GM15510 (cell line): ENCODE data around the gene NT5E.

Experiments
- POLR2A ChIP-seq: IDR thresholded peaks from 3 replicates; pipeline ENCODE4 v1.6.1; 2011; ENCODE audit warnings: borderline replicate concordance; ENCODE audit not compliant: insufficient read length; ENCODE audit errors: extremely low read depth

The NT5E gene

DNA sequence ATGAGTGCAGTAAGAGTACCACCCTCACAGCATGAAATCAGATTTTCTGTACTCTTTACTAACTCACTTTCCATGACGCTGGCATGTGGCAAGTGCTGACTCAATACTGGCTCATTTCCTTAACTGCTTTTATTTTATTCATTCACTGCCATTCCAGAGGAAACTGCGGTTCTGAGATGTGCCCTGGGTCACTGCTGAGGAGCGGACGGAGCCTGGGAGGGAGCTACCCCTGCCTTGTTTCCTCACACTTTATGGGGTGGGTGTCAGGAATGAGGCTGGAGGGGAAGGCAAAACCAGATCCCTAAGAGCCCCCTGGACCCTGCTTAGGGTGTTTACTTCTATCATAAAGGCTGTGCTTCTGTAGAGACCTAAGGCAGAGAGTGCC is 14.4 kb downstream of the NT5E start:
- TF ChIP-seq POLR2A = no peak

DNA sequence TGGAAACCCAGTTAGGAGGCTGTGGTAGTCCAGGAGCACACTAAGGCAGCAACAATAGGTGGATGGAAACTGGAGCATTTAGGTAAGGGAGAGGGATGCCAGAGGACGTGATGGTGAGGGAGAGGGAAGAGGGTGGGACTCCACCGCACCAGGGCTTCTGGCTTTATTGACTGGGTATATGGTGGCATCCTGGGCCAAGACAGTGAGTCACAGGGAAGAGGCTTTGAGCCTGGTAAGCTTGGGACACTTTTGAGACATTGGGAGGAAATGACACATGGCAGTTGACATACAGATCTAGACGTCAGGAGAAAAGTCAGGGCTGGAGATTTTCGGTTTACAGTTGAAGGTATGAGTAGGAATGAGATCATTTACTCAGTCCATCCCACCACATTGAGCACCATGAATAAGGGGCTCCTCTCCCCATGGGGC is 14.9 kb downstream of the NT5E start:
- no peak for TF ChIP-seq POLR2A

DNA sequence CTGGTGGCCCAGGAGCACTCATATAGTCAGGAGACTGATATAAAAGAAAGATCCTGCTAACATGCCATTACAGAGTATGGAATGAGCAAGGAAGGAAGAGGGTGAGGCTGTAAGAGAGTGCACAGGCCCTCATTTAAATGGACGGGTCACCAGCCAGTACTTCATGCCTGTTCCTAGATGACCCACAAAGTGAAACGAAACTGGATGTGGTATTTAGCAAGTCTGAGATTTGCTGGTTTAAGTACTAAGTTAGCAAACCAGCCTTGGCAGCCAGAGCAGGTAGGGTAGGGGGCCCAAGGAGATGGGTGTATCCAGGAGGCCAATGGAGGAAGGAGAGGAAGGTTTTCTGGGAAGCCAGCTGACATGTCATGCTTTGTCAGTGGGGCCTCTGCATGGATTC is 15.9 kb downstream of the NT5E start:
- no peak for TF ChIP-seq POLR2A

DNA sequence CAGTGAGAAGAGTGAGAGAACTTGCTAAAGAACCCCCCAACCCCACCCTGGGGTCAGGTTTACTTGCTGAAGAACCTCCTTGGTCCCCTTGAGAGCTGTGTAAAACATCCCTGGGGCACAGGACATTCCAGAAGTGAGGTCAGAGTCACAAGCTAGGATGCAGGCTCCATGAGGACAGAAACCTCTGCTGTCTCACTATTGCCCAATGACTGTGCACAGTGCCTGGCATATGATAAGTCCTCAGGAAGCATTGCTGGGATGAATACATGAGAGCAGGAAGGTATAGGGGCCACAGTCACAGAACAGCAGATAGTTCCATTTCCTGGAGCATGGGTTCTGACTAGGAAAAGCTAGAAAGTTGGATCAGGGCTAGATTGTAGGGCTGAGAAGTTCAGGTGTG is 18.4 kb downstream of the NT5E start:
- TF ChIP-seq POLR2A = no peak

DNA sequence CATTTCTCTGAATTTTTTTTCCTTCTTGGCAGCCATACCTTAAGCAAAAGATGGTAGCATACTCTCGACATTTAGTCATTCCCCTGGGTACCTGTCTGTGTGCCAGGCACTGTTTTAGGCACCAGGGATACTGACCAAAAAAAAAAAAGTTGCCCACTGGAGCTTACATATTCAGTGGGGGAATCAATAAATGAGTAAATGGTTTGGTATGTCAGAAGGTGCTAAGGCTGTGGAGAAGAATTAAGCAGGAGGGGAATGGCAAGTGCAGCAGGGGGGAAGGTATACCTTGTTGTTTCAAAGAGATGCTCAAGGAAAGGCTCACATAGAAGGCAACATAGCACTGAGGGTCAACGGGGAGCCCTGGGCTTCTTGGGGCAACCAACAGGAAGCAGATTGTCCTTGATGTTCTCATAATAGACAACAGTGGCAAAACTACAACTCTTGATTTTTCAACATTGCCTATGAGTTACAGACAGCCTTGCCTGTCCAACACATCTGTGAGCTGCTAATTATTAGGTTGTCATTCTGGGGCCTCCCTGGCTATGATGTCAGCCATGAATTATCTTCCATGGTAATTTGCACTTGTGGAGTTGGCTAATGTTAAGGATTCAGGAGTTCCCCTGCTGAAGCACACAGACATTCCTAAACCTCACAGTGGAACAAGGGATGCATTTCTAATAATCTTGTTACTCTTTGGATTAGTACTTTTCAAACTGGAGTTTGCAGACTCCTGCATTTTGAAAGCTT is 19.6 kb downstream of the NT5E start:
- TF ChIP-seq POLR2A = no peak

DNA sequence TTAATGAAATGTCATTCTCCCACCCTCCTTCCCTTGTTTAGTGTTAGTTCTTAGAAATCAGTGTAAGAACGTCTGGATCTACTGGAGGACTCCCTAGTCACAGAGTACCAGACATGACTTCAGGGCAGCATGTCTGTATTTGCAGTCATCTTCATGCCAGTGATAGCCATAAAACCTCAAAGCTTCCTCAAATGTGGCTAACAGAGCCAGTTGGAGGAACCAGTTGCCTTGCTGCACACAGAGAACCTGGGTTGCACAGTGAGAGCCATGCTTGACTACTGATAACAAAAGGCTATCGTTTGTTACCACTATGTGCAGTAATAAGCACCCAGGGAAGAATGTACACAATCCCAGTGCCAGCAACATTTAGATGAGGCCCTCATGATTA is 20.1 kb downstream of the NT5E start:
- no peak for TF ChIP-seq POLR2A

DNA sequence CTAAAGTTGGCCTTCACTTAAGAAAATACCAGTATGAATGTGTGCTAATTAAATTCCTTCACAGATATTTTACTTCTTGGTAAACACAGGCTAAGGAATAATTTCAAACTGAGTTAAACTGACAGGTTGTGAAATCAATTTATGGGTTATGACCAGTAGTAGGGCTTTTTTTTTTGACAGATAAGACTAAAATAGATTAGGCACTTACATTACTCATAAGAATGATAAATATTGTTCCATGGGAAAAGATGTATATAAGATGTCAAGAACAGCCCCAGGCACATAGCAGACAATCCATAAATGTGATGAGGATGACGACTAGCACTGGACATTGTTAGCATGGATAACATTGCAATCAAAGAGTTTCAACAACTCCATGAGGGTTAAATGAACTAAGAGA is 22.9 kb downstream of the NT5E start:
- TF ChIP-seq POLR2A = no peak

DNA sequence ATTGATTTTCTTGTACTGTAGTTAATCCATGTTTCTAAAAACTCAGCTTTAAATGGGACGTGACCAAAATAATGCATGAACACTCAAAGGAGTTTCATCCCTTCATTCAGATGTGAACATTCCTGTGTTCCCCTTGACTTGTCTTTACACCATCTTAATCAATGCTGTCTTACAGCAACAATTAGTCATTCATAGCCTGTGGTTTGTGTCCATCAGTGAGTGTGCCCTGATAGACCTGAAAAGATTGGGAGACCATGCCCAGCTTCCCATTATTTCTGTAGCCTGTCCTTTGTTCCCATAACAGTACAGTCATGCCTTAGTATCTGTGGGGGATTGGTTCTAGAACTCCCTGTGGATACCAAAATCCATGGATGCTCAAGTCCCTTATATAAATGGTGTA is 23.9 kb downstream of the NT5E start:
- no peak for TF ChIP-seq POLR2A

DNA sequence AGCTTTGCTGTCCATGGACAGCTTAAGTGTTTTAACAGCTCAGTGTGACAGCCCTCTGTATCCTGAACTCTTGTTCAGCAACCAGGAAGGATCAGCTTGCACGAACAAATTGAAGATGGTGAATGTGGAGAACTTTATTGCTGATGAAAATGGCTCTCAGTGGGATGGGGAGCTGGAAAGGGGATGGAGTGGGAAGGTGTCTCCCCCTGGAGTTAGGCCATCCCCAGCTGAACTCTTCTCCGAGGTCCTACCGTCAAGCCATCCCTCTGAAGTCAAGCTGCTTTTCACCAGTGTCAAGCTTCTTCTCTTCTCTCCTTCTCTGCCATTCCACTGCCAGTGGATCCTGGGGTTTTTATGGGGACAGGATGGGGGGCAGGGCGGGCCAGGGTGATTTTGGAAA is 26.6 kb downstream of the NT5E start:
- TF ChIP-seq POLR2A = no peak

DNA sequence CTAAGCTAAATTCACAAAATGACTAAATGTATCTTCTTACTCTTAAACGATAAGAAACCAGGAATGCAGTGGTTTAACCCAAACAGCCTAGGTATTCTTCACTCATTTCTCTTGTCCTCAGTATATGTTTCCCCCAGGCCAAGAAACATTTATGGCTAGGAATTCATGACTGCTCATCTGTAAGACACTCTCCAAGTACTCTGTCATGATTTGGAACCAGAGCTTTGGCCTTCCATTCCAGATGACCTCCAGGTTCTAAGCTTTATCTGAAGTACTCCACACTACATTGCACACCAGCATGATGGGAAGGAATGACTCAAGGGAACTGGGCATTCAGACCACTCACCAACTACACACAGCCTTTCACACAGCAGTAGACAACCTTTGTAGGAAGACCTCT is 29.3 kb downstream of the NT5E start:
- TF ChIP-seq POLR2A = no peak

DNA sequence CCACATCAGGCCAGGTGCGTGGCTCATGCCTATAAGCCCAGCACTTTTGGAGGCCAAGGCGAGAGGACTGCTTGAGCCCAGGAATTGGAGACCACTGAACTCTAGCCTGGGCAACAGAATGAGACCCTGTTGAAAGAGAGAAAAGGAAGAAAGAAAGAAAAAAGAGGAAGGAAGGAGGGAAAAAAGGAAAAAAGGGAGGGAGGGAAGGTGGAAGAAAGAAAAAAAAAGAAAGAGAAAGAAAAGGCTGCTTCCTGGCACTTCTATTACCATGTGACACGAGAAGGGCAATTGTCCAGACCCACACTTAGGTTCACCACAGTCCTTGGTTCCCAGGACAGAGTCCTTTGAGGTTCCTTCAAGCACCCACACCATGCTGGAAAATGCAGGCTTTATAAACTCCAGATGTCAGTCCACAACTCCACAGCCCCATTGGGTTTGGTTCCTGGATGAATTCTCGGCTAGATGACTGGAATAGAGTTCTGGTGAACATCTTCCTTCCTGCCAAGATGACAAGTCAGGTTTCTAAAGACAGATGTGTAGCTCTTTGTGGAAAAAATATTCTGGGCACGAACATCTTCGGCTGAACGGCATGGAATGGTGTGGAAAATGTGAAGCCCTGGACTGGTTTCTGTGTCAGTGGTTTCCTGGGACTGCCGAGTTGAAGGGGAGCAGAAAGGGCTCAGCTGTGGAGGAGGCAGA is 32.5 kb downstream of the NT5E start:
- TF ChIP-seq POLR2A = no peak

DNA sequence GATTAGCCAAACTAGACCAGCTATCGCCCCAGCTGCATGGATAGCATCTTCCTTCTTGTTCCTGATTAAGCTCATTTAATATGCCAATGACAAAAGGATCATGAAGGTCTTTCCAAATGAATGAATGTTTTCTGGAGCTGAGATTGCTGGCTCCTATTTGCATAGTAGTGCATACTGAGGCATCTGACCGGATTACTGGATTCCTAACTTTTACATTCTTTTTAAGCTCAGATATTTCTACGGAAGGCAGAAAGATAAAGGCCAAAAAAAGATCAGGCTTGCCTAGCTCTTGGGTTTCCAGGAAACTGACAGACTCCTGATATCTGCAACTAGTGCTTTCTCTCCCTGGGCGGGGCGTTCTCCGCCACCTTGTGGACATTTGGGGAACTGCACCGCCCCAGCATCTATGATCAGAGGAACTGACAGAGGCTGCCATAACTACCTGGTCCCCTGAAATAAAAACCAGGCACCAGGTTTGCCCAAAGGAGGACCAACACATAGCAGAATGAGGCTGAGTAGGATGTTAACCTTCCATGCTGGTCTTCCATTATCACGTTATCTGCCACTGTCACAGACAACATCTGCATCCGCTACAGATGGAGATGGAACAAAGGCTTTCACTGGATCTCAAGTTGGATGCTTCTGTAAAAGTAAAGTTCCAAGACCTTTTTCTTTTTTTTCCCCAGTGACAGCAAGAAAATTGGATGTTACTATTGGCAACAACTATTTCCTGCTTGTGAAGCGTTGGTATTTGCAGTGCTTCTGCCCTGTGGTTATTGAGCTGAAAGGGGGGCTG is 33.2 kb downstream of the NT5E start:
- no peak for TF ChIP-seq POLR2A

DNA sequence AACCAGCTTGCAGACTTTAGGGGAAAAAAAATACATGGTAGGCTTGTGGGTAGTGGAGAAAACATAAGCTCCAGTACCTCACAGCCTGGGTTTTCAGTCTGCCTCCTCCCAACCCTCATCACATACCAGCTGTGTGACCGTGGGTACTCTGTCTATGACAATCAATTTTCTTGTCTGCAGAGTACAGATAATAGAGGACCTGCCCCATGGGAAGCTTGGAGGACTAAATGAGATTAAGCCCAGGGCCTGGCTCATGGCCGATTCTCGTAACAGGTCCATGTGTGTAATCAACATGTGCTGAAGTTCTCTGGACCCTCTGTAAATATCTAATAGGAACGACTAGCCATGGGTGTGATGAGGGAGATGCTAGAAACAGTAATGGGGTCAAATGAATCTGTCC is 34.0 kb downstream of the NT5E start:
- no peak for TF ChIP-seq POLR2A

DNA sequence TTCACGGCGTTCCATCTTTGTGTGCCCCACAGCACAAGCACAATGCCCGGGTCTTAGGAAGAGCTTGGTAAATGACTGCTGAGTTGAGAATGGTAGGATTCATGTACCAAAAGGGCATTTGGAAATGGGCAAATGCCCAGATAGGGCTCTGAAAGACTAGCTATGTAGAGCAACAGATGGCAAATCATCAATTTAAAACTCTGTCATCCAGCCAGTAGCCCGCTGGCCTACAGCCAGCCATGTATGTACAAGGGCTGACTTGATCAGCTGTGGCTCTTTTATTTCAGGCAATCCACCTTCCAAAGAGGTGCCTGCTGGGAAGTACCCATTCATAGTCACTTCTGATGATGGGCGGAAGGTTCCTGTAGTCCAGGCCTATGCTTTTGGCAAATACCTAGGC is 35.1 kb downstream of the NT5E start:
- TF ChIP-seq POLR2A = no peak

DNA sequence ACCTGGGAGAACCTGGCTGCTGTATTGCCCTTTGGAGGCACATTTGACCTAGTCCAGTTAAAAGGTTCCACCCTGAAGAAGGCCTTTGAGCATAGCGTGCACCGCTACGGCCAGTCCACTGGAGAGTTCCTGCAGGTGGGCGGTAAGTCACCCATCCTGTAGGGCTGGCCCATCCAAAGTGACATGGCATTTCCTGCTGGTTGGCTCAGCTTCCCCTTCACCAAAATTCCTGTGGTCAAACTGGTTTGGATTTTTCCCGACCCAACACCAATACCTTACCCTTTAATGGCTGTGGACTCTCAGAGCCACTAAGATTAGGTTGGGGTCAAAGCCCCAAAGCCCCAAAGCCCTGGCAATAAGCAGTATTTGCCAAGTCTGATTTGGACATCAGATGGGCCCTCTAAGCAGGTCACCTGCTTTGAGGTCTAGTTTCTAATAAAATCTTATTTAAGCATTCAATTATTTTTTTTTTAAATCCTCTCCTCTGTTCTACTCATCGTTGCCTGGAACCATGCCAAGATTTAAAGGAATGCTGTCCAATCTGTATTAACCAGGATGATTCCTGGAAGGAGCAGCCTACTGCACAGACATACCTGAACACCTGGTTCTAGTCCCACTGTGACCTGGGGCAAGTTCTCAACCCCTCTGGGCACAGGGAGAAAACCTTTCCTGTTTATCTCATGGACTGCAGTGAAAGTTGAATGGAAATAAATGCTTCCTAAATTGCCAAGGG is 40.8 kb downstream of the NT5E start:
- no peak for TF ChIP-seq POLR2A

DNA sequence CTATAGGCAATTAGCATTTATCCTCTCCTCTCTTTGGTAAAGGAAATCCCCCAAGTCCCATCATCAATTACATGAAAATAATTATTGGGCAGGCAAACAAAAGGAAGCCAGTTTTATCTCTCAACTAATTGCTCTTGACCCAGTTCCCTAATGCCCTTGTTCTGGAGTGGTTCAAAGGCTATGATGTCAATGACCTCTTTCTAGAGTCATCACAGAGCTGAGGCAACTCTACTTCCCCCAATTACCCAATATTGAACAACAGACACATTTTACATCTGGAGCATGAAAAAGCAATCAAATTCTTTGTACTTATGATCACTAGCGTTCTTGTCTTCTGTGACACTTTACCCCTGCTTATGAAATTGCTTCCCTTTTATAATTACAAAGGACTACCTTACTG is 43.5 kb downstream of the NT5E start:
- TF ChIP-seq POLR2A = no peak
